GM20000 (cell line): ENCODE results near the gene ZNF581.

ENCODE experiments used
- DNase-seq: peaks from one replicate; pipeline ENCODE4 v3.0.0; 2012; ENCODE audit warnings: low spot score
- CTCF ChIP-seq: IDR thresholded peaks from 2 replicates; pipeline ENCODE4 v1.5.1; 2012; ENCODE audit warnings: mild to moderate bottlenecking, control low read depth; ENCODE audit errors: extremely low read depth, missing control alignments

ZNF581 gene

GRCh38 chr19:55616395-55616875, 27.0 kb upstream of the ZNF581 start:
- TF ChIP-seq CTCF = no peak
- no peak for DNase-seq

- no peak for DNase-seq
- no peak for TF ChIP-seq CTCF
Measured at GRCh38 chr19:55617426-55617825, 26.0 kb upstream of the ZNF581 start.

- no peak for DNase-seq
- TF ChIP-seq CTCF = no peak
Measured at GRCh38 chr19:55618426-55618825, 25.0 kb upstream of the ZNF581 start.

GRCh38 chr19:55619286-55619685, 24.2 kb upstream of the ZNF581 start:
- no peak for TF ChIP-seq CTCF
- no peak for DNase-seq

- no peak for TF ChIP-seq CTCF
- no peak for DNase-seq
Measured at GRCh38 chr19:55620410-55621204, 22.8 kb upstream of the ZNF581 start.

GRCh38 chr19:55621205-55621672, 22.2 kb upstream of the ZNF581 start:
- no peak for DNase-seq
- no peak for TF ChIP-seq CTCF

- DNase-seq = no peak
- no peak for TF ChIP-seq CTCF
Measured at GRCh38 chr19:55621673-55622231, 21.7 kb upstream of the ZNF581 start.
